Cardiac muscle cell (in vitro differentiated cells and primary cell): ENCODE results near the gene BST2. TPM values are rescaled to one million over a fixed set of nuclear protein-coding genes. Genes with fewer than 3 reads are reported as not detected.

Experiments
- DNase-seq, 2 donors: peaks; one replicate each; pipeline versions ENCODE4 v3.0.0 to v3.0.0-alpha.2; 2010 to 2017; ENCODE audit warnings: low read depth in 1 of 2, low spot score in 1 of 2
- H3K27ac ChIP-seq: fragments of 200-600 bp; sonication (generic); 2 replicates; pipeline ENCODE4 v1.5.1; 2016
- H3K27me3 ChIP-seq: fragments of 200-600 bp; sonication (generic); 2 replicates; pipeline ENCODE4 v1.6.0; 2016; ENCODE audit warnings: control low read depth
- H3K36me3 ChIP-seq: fragments of 200-600 bp; sonication (generic); 2 replicates; pipeline ENCODE4 v1.5.1; 2016; ENCODE audit warnings: control low read depth
- H3K4me1 ChIP-seq: fragments of 200-600 bp; sonication (generic); 2 replicates; pipeline ENCODE4 v1.8.1; 2017; ENCODE audit warnings: low read depth, mild to moderate bottlenecking, mixed run types
- H3K4me3 ChIP-seq: fragments of 200-600 bp; sonication (generic); 2 replicates; pipeline ENCODE4 v1.5.1; 2016; ENCODE audit warnings: mild to moderate bottlenecking
- H3K9me3 ChIP-seq: fragments of 200-600 bp; sonication (generic); 2 replicates; pipeline ENCODE4 v1.5.1; 2017; ENCODE audit warnings: low read depth, mild to moderate bottlenecking, control low read depth
- polyA plus RNA-seq: library from polyadenylated mRNA; unstranded; fragments of >200 nt; fragmentation: Nextera tagmentation; extraction: Ambion mirVana; gene quantifications from 2 replicates; pipeline ENCODE4 v1.2.1, GENCODE V29; 2016
- total RNA-seq: library from RNA; depleted of rRNA; stranded (reverse); fragments of >200 nt; gene quantifications from 2 replicates; pipeline ENCODE4 v1.2.3, GENCODE V29; 2016
- TF ChIP-seq, protein P1 (sequence below): IDR thresholded peaks from 2 replicates; pipeline ENCODE4 v1.5.1; 2012; ENCODE audit warnings: low read depth, mild to moderate bottlenecking, low read length

Gene BST2
- total and polyA plus RNA-seq, 2 experiments from 2014 or later, result 91.8 to 166 TPM

DNA sequence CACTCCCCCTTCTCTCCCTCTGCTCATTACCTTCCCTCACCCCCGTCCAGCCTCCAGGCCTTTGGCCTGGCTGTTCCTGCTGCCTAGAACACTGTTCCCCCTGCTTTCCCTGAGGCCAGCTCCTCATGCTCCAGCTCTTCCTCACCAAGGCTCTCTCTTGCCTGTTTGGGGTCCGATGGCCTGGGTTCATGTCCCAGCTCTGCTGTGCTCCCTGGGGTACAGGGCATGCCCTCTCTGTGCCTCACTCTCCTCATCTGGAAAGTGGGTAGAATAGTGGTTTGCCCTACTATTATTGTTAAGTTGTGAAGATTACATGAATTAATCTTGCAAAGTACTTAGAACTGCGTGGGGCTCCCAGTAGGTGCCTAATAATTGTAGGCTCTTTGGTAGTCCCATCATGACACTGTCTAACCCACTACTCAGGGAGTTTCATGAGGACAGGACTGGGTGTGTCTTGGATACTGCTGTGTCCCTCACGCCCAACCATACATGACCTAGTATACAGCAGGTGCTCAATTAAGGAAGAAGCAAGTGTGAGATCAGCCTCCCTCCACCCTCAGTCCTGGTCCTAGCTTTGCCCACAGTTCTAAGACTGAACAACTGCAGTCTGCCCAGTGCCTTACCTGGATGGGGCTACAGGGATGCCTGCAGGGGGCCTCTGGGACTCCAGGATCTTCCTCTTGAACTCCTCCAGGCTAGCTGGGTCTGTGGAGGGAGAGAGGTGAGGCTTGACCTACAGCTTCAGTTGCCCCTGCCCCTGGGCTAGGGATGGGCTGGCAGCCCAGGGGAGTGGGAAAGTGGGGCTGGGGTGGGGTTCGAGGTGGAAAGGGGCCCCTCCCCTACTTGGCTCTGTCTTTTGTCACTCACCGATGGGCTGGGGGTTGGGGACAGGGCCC is 45.3 kb downstream of the BST2 start:
- Histone ChIP-seq H3K27ac (no peak overlapping the region), H3K36me3 (no peaks in the 10 kb centered on the region), H3K4me1 (no peaks in the 10 kb centered on the region), H3K27me3 (no peaks in the 10 kb centered on the region), H3K9me3 (no peaks in the 10 kb centered on the region), H3K4me3 (no peak overlapping the region)
- no peak for DNase-seq
- TF ChIP-seq, protein P1, sequence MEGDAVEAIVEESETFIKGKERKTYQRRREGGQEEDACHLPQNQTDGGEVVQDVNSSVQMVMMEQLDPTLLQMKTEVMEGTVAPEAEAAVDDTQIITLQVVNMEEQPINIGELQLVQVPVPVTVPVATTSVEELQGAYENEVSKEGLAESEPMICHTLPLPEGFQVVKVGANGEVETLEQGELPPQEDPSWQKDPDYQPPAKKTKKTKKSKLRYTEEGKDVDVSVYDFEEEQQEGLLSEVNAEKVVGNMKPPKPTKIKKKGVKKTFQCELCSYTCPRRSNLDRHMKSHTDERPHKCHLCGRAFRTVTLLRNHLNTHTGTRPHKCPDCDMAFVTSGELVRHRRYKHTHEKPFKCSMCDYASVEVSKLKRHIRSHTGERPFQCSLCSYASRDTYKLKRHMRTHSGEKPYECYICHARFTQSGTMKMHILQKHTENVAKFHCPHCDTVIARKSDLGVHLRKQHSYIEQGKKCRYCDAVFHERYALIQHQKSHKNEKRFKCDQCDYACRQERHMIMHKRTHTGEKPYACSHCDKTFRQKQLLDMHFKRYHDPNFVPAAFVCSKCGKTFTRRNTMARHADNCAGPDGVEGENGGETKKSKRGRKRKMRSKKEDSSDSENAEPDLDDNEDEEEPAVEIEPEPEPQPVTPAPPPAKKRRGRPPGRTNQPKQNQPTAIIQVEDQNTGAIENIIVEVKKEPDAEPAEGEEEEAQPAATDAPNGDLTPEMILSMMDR, result no peak

DNA sequence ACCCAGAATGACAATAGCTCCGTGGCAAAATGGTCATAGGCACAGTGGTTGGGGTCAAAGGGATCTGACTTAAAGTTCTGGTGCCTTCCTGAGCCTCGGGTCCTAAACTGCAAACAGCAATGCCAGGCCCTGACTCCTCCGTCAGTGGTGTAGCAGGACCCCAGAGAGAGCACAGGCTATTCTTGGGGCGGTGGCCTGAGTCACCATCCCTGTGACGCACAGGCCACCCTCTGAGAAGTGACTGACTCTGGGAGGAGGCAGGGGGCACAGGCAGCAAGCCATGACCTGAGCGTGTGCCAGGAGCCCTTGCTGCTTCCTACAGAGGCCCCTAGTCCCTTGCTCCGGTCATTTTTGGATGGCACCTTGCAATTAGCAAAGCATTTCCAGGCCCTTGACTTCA is 47.0 kb downstream of the BST2 start:
- Histone ChIP-seq H3K4me3 (no peak overlapping the region), H3K27me3 (no peaks in the 10 kb centered on the region)
- TF ChIP-seq, protein P1, result no peak

DNA sequence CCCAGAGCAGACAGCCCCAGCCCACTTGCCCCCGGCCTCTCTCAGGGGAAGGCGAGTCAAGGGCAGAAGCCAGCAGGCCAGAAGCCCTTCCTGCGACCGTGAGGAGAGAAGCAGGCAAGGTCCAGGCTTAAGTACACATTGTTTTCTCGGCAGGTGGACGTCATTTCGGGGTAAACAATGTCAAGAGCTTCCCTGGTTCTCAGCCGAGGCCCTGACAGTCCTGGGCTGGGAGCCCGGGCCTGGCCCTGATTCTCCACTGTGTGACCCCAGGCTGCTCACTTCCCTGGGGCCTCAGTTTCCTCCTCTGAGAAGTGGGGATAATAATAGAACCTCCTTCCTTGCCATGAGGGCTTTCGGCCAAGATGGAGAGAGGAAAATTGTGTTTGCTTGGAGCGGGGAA is 47.7 kb downstream of the BST2 start:
- no peaks in the 10 kb centered on the region for H3K36me3 ChIP-seq
- H3K4me3 ChIP-seq, result no peak overlapping the region
- H3K4me1 ChIP-seq, result no peaks in the 10 kb centered on the region
- H3K27ac ChIP-seq, result no peak overlapping the region
- TF ChIP-seq, protein P1, result no peak
- DNase-seq, result no peak
- no peaks in the 10 kb centered on the region for H3K9me3 ChIP-seq
- H3K27me3 ChIP-seq, result no peaks in the 10 kb centered on the region

More for the DNA sequence above, 47.0 kb downstream of the BST2 start:
- no peaks in the 10 kb centered on the region for H3K4me1 ChIP-seq
- DNase-seq, result no peak
- H3K27ac ChIP-seq, result no peak overlapping the region
- H3K36me3 ChIP-seq, result no peaks in the 10 kb centered on the region
- H3K9me3 ChIP-seq, result no peaks in the 10 kb centered on the region

DNA sequence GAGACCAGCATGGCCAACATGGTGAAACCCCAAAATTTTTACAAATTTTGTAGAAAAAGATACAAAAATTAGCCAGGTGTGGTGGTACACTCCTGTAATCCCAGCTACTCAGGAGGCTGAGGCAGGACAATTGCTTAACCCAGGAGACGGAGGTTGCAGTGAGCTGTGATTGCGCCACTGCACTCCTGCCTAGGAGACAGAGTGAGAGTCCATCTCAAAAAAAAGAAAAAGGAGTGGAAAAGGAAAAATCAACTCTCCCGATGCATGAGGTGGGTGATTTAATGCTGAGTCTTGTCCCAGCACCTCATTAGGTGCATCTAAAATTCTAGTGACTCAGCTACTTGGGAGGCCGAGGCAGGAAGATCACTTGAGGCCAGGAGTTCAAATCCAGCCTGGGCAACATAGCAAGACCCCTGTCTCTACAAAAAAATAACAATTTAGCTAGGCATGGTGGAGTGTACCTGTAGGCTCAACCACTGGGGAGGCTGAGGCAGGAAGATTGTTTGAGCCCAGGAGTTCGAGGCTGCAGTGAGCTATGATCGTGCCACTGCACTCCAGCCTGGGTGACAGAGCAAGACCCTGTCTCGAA is 48.3 kb downstream of the BST2 start:
- H3K9me3 ChIP-seq, result no peaks in the 10 kb centered on the region
- DNase-seq, result no peak
- no peaks in the 10 kb centered on the region for H3K27me3 ChIP-seq
- no peaks in the 10 kb centered on the region for H3K4me1 ChIP-seq
- no peak overlapping the region for H3K4me3 ChIP-seq
- no peaks in the 10 kb centered on the region for H3K36me3 ChIP-seq
- TF ChIP-seq, protein P1, result no peak
- H3K27ac ChIP-seq, result no peak overlapping the region

DNA sequence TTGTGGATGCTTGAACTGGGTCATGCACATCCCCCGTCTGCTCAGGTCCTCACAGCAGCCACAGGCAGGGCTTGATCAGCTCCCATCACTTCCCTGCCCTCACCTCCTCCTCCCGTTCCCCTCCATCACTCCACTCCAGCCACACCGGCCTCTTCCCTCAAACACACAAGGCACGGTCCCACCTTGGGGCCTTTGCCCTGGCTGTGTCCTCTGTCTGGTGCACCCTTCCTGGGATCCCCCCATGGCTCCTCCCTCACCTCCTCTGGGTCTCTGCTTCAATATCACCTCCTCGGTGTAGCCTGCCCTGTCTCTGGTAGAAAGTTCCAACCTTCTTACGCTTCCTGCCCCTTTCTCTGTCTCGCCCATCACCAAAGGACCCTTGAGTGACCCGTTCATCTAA is 52.0 kb downstream of the BST2 start:
- Histone ChIP-seq H3K9me3 (no peaks in the 10 kb centered on the region), H3K27me3 (no peaks in the 10 kb centered on the region), H3K4me3 (no peak overlapping the region), H3K27ac (no peak overlapping the region), H3K4me1 (no peaks in the 10 kb centered on the region), H3K36me3 (no peaks in the 10 kb centered on the region)
- no peak for DNase-seq
- TF ChIP-seq, protein P1, result no peak

Other genes with a start within 250 kb of the BST2 start
- 24.3 and 38.1 TPM in 2 replicates for gene USE1, start 190.3 kb downstream of the BST2 start, total RNA-seq
- 28.5 and 47.8 TPM in 2 replicates for gene USE1, start 190.3 kb downstream of the BST2 start, polyA plus RNA-seq
- 9.3 and 14.5 TPM in 2 replicates for gene OCEL1, start 179.4 kb downstream of the BST2 start, total RNA-seq
- 31.3 and 42.5 TPM in 2 replicates for gene OCEL1, start 179.4 kb downstream of the BST2 start, polyA plus RNA-seq
- 147 and 173 TPM in 2 replicates for gene NR2F6, start 159.7 kb downstream of the BST2 start, total RNA-seq
- gene NR2F6, start 159.7 kb downstream of the BST2 start, polyA plus RNA-seq, result 124 and 141 TPM in 2 replicates
- gene USHBP1, start 140.9 kb downstream of the BST2 start, total RNA-seq, result 0.07 and 0.39 TPM in 2 replicates
- 0.56 and 2.2 TPM in 2 replicates for gene USHBP1, start 140.9 kb downstream of the BST2 start, polyA plus RNA-seq
- gene BABAM1, start 138.2 kb downstream of the BST2 start, total RNA-seq, result 115 and 141 TPM in 2 replicates
- gene BABAM1, start 138.2 kb downstream of the BST2 start, polyA plus RNA-seq, result 136 and 140 TPM in 2 replicates
- 1.9 and 5.7 TPM in 2 replicates for gene ANKLE1, start 123.7 kb downstream of the BST2 start, total RNA-seq
- gene ANKLE1, start 123.7 kb downstream of the BST2 start, polyA plus RNA-seq, result 1.1 and 3.3 TPM in 2 replicates
- gene ABHD8, start 102.2 kb downstream of the BST2 start, total RNA-seq, result 41.6 and 50.6 TPM in 2 replicates
- 38.1 and 46.8 TPM in 2 replicates for gene ABHD8, start 102.2 kb downstream of the BST2 start, polyA plus RNA-seq
- 274 and 304 TPM in 2 replicates for gene MRPL34, start 99.8 kb downstream of the BST2 start, total RNA-seq
- gene MRPL34, start 99.8 kb downstream of the BST2 start, polyA plus RNA-seq, result 172 and 184 TPM in 2 replicates
- gene DDA1, start 96.1 kb downstream of the BST2 start, total RNA-seq, result 45.4 and 47.6 TPM in 2 replicates
- gene DDA1, start 96.1 kb downstream of the BST2 start, polyA plus RNA-seq, result 53.3 and 55.2 TPM in 2 replicates
- gene ANO8, start 70.8 kb downstream of the BST2 start, total RNA-seq, result 14.4 and 21.1 TPM in 2 replicates
- 2.8 and 3.6 TPM in 2 replicates for gene ANO8, start 70.8 kb downstream of the BST2 start, polyA plus RNA-seq
- 78.6 and 95.6 TPM in 2 replicates for gene GTPBP3, start 68.1 kb downstream of the BST2 start, total RNA-seq
- 34.9 and 53.4 TPM in 2 replicates for gene GTPBP3, start 68.1 kb downstream of the BST2 start, polyA plus RNA-seq
- 2.1 and 4.3 TPM in 2 replicates for gene PLVAP, start 28.3 kb downstream of the BST2 start, total RNA-seq
- gene PLVAP, start 28.3 kb downstream of the BST2 start, polyA plus RNA-seq, result 4.2 and 6.1 TPM in 2 replicates
- 1.4 and 2.2 TPM in 2 replicates for gene CCDC194, start 11.4 kb downstream of the BST2 start, total RNA-seq
- gene CCDC194, start 11.4 kb downstream of the BST2 start, polyA plus RNA-seq, result 2.3 and 3.0 TPM in 2 replicates
- gene MVB12A, start 14.4 kb upstream of the BST2 start, total RNA-seq, result 133 and 148 TPM in 2 replicates
- 130 and 148 TPM in 2 replicates for gene MVB12A, start 14.4 kb upstream of the BST2 start, polyA plus RNA-seq
- gene TMEM221, start 43.0 kb upstream of the BST2 start, total RNA-seq, result 3.2 and 3.3 TPM in 2 replicates
- gene TMEM221, start 43.0 kb upstream of the BST2 start, polyA plus RNA-seq, result 5.7 and 6.0 TPM in 2 replicates
- not detected in 2 replicates for gene NXNL1, start 55.3 kb upstream of the BST2 start, total RNA-seq
- 0.16 TPM in 1 of 2 replicates, not detected in the other for gene NXNL1, start 55.3 kb upstream of the BST2 start, polyA plus RNA-seq
- 28.5 and 40.4 TPM in 2 replicates for gene SLC27A1, start 64.9 kb upstream of the BST2 start, total RNA-seq
- 30.1 and 31.8 TPM in 2 replicates for gene SLC27A1, start 64.9 kb upstream of the BST2 start, polyA plus RNA-seq
- 150 and 177 TPM in 2 replicates for gene PGLS, start 106.0 kb upstream of the BST2 start, total RNA-seq
- 116 and 118 TPM in 2 replicates for gene PGLS, start 106.0 kb upstream of the BST2 start, polyA plus RNA-seq
- gene COLGALT1, start 150.0 kb upstream of the BST2 start, total RNA-seq, result 62.9 and 93.5 TPM in 2 replicates
- gene COLGALT1, start 150.0 kb upstream of the BST2 start, polyA plus RNA-seq, result 41.1 and 60.9 TPM in 2 replicates